Measurements from ENCODE around the gene PAX5.
A peak's percentile ranks its signal among the peaks of the same experiment; 100 is the strongest.
"Not testable (repeated sequence)": the region's sequence is repeated elsewhere in the genome, so short reads cannot be mapped to it uniquely, and the experiment has no call there.

Gene PAX5

GRCh38 chr9:37033682-37034304 lies at the start of gene PAX5:
Gene PAX5, minus strand, starts transcription at chr9:37034268. Its CDS starts 237 bp downstream, at chr9:37034031.
- no peak within 1 kb of the TSS for H3K4me3 ChIP-seq (ENCODE audit: control insufficient read depth, low read depth, low read length)
- DNase-seq (ENCODE audit: low read depth), result no peak
- TF ChIP-seq CTCF (conservative IDR thresholded peaks at IDR 0.05; ENCODE audit: control insufficient read depth, insufficient read depth, low read depth, low read length), result no peak

GRCh38 chr9:37083654-37084053 lies 49.6 kb upstream of the PAX5 start:
- no peak for TF ChIP-seq CTCF (conservative IDR thresholded peaks at IDR 0.05; ENCODE audit: control insufficient read depth, insufficient read depth, low read depth, low read length)
- H3K4me3 ChIP-seq (ENCODE audit: control insufficient read depth, low read depth, low read length), result no peak overlapping the region
- no peak for DNase-seq (ENCODE audit: low read depth)

GRCh38 chr9:37082214-37082765 lies 48.2 kb upstream of the PAX5 start:
- no peak overlapping the region for H3K4me3 ChIP-seq (ENCODE audit: control insufficient read depth, low read depth, low read length)
- TF ChIP-seq CTCF (conservative IDR thresholded peaks at IDR 0.05; ENCODE audit: control insufficient read depth, insufficient read depth, low read depth, low read length), result no peak
- peak; percentile 18 for DNase-seq (ENCODE audit: low read depth)

GRCh38 chr9:37081507-37081906 lies 47.4 kb upstream of the PAX5 start:
- DNase-seq (ENCODE audit: low read depth); H3K4me3 ChIP-seq (ENCODE audit: control insufficient read depth, low read depth, low read length): not testable (repeated sequence)

GRCh38 chr9:37080165-37080628 lies 46.1 kb upstream of the PAX5 start:
- H3K4me3 ChIP-seq (ENCODE audit: control insufficient read depth, low read depth, low read length), result peak overlapping the region; percentile 83
- peak; percentile 9 for DNase-seq (ENCODE audit: low read depth)

GRCh38 chr9:37079370-37080164 lies 45.5 kb upstream of the PAX5 start:
- DNase-seq (ENCODE audit: low read depth), result peak; percentile 91

GRCh38 chr9:37074790-37075189 lies 40.7 kb upstream of the PAX5 start:
- H3K4me3 ChIP-seq (ENCODE audit: control insufficient read depth, low read depth, low read length); DNase-seq (ENCODE audit: low read depth): not testable (repeated sequence)

More at GRCh38 chr9:37079370-37080164, 45.5 kb upstream of the PAX5 start:
- peak overlapping the region; percentile 83 for H3K4me3 ChIP-seq (ENCODE audit: control insufficient read depth, low read depth, low read length)
- TF ChIP-seq CTCF (conservative IDR thresholded peaks at IDR 0.05; ENCODE audit: control insufficient read depth, insufficient read depth, low read depth, low read length), result no peak

- DNase-seq (ENCODE audit: low read depth), result no peak
- no peak overlapping the region for H3K4me3 ChIP-seq (ENCODE audit: control insufficient read depth, low read depth, low read length)
Measured at GRCh38 chr9:37066139-37066725, 32.2 kb upstream of the PAX5 start.

More at GRCh38 chr9:37066139-37066725, 32.2 kb upstream of the PAX5 start:
- TF ChIP-seq CTCF (conservative IDR thresholded peaks at IDR 0.05; ENCODE audit: control insufficient read depth, insufficient read depth, low read depth, low read length), result no peak

All from fibroblast of mammary gland (primary cell).